Loucy (cell line): ENCODE measurements around the gene KRT82.

ENCODE experiments used
- H2AFZ ChIP-seq: fragments of 200-600 bp; sonication (generic); 2 replicates; pipeline ENCODE4 v1.6.0; 2016; ENCODE audit warnings: antibody characterized with exemption, mild to moderate bottlenecking, low read length, moderate library complexity
- H3F3A ChIP-seq: fragments of 200-600 bp; 2 replicates; pipeline ENCODE4 v1.6.0; 2016; ENCODE audit warnings: antibody characterized with exemption, low read depth, mild to moderate bottlenecking
- H3K27me3 ChIP-seq: fragments of 200-600 bp; sonication (generic); 2 replicates; pipeline ENCODE4 v1.6.1; 2014; ENCODE audit warnings: low read length, mild to moderate bottlenecking; ENCODE audit not compliant: insufficient read depth, poor library complexity, severe bottlenecking
- H3K36me3 ChIP-seq: fragments of 200-600 bp; sonication (generic); 2 replicates; pipeline ENCODE4 v1.6.1; 2016; ENCODE audit warnings: low read length; ENCODE audit not compliant: insufficient read depth
- H3K4me1 ChIP-seq: fragments of 200-600 bp; sonication (generic); 2 replicates; pipeline ENCODE4 v1.5.1; 2014; ENCODE audit warnings: low read length, mild to moderate bottlenecking; ENCODE audit not compliant: insufficient read depth, poor library complexity, severe bottlenecking
- H3K4me2 ChIP-seq: fragments of 200-600 bp; sonication (generic); 2 replicates; pipeline ENCODE4 v1.6.0; 2014; ENCODE audit warnings: antibody characterized with exemption, low read length, low read depth, mild to moderate bottlenecking; ENCODE audit not compliant: poor library complexity, severe bottlenecking
- H3K4me3 ChIP-seq: fragments of 200-600 bp; sonication (generic); 2 replicates; pipeline ENCODE4 v1.5.1; 2014; ENCODE audit warnings: low read length, mild to moderate bottlenecking, mixed read lengths; ENCODE audit not compliant: poor library complexity, severe bottlenecking
- H3K79me2 ChIP-seq: fragments of 200-600 bp; sonication (generic); 2 replicates; pipeline ENCODE4 v1.6.1; 2014; ENCODE audit warnings: low read length; ENCODE audit not compliant: insufficient read depth
- H3K9ac ChIP-seq: fragments of 200-600 bp; sonication (generic); 2 replicates; pipeline ENCODE4 v1.6.0; 2014; ENCODE audit warnings: mild to moderate bottlenecking, low read depth, low read length, moderate library complexity; ENCODE audit not compliant: poor library complexity, severe bottlenecking
- H3K9me2 ChIP-seq: fragments of 200-600 bp; sonication (generic); replicated peaks from 2 replicates; pipeline ENCODE4 v1.6.1; 2016; ENCODE audit warnings: low read depth, low read length, mixed read lengths
- H3K9me3 ChIP-seq: fragments of 200-600 bp; sonication (generic); 2 replicates; pipeline ENCODE4 v1.6.1; 2014; ENCODE audit warnings: mild to moderate bottlenecking, antibody characterized with exemption, low read length, low read depth; ENCODE audit not compliant: insufficient read depth
- H4K20me1 ChIP-seq: fragments of 200-600 bp; sonication (generic); 2 replicates; pipeline ENCODE4 v1.6.0; 2014; ENCODE audit warnings: antibody characterized with exemption, low read length, mild to moderate bottlenecking; ENCODE audit not compliant: insufficient read depth, poor library complexity, severe bottlenecking
- EZH2phosphoT487 ChIP-seq: fragments of 200-600 bp; IDR thresholded peaks from 2 replicates; pipeline ENCODE4 v1.6.1; 2018; ENCODE audit warnings: antibody characterized with exemption, mild to moderate bottlenecking, moderate library complexity, borderline replicate concordance
- TF ChIP-seq, protein P1 (sequence below): fragments of 200-600 bp; sonication (generic); conservative IDR thresholded peaks from 2 replicates; pipeline ENCODE4 v1.5.1; 2014; ENCODE audit warnings: mild to moderate bottlenecking, antibody characterized with exemption, low read length

Gene KRT82

DNA sequence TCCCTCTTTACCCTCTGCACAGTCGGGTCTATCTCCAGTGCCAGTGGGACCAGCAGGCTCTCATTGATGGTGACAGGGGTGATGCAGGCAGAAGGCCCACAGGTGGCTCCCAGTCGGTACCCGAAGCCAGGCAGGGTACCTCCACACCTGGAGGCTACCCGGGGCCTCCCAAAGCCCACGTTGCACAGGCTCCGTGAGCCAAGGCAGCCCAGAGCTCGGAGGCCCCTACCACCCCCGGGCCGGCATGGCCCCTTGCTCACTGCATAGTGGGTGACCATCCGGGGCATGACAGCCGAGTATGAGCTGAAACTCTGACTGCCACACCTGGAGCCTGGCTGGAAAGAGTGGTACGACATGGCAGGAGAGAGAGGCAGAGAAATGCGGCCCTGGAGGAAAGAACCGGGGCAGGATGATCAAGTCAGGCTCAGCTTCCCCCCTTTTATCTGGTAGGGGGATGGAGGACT, at the start of gene KRT82:
KRT82 (minus strand) TSS at position 414 of the 464 bp plus-strand sequence; CDS start at position 356, 58 bp downstream.
- TF ChIP-seq, protein P1, sequence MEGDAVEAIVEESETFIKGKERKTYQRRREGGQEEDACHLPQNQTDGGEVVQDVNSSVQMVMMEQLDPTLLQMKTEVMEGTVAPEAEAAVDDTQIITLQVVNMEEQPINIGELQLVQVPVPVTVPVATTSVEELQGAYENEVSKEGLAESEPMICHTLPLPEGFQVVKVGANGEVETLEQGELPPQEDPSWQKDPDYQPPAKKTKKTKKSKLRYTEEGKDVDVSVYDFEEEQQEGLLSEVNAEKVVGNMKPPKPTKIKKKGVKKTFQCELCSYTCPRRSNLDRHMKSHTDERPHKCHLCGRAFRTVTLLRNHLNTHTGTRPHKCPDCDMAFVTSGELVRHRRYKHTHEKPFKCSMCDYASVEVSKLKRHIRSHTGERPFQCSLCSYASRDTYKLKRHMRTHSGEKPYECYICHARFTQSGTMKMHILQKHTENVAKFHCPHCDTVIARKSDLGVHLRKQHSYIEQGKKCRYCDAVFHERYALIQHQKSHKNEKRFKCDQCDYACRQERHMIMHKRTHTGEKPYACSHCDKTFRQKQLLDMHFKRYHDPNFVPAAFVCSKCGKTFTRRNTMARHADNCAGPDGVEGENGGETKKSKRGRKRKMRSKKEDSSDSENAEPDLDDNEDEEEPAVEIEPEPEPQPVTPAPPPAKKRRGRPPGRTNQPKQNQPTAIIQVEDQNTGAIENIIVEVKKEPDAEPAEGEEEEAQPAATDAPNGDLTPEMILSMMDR = no peak
- TF ChIP-seq EZH2phosphoT487 = no peak
- Histone ChIP-seq H3K4me2 (no peak within 1 kb of the TSS), H3K4me3 (no peak within 1 kb of the TSS), H3K9me3 (no peaks in the 10 kb centered on the region), H3K9ac (no peak within 1 kb of the TSS), H3K9me2 (no peaks in the 10 kb centered on the region), H2AFZ (no peak within 1 kb of the TSS), H3F3A (no peaks in the 10 kb centered on the region), H3K79me2 (no peaks in the 10 kb centered on the region), H3K4me1 (no peaks in the 10 kb centered on the region), H4K20me1 (no peaks in the 10 kb centered on the region), H3K27me3 (no peaks in the 10 kb centered on the region), H3K36me3 (no peaks in the 10 kb centered on the region)

DNA sequence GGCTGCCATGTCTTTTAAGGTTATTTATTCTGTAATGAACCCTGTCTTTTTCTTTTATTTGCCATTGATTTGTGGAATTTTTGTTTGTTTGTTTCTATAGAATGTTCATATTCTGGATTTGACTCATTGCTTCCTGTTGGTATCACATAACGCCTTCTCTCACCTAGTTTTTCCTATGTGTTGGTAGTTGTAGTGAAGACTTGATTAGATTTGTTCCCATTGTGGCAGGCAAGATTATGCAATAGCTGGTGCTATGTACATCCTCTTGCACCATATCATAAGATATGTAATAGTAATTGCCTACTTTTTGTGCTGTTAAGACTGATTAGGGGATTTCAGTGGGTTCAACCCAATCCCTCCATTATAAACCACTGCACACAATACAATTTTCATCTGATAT, 49.7 kb upstream of the KRT82 start:
- no peak overlapping the region for H3K9ac ChIP-seq
- H3K9me3 ChIP-seq = no peaks in the 10 kb centered on the region
- H3K4me3 ChIP-seq = no peak overlapping the region
- H3K4me2 ChIP-seq = no peak overlapping the region
- no peaks in the 10 kb centered on the region for H3K36me3 ChIP-seq
- H3F3A ChIP-seq = no peaks in the 10 kb centered on the region
- TF ChIP-seq, protein P1 = no peak
- no peak for TF ChIP-seq EZH2phosphoT487
- H3K79me2 ChIP-seq = no peaks in the 10 kb centered on the region
- no peaks in the 10 kb centered on the region for H3K9me2 ChIP-seq
- no peaks in the 10 kb centered on the region for H3K27me3 ChIP-seq
- no peak overlapping the region for H2AFZ ChIP-seq
- H4K20me1 ChIP-seq = no peaks in the 10 kb centered on the region
- H3K4me1 ChIP-seq = no peaks in the 10 kb centered on the region

DNA sequence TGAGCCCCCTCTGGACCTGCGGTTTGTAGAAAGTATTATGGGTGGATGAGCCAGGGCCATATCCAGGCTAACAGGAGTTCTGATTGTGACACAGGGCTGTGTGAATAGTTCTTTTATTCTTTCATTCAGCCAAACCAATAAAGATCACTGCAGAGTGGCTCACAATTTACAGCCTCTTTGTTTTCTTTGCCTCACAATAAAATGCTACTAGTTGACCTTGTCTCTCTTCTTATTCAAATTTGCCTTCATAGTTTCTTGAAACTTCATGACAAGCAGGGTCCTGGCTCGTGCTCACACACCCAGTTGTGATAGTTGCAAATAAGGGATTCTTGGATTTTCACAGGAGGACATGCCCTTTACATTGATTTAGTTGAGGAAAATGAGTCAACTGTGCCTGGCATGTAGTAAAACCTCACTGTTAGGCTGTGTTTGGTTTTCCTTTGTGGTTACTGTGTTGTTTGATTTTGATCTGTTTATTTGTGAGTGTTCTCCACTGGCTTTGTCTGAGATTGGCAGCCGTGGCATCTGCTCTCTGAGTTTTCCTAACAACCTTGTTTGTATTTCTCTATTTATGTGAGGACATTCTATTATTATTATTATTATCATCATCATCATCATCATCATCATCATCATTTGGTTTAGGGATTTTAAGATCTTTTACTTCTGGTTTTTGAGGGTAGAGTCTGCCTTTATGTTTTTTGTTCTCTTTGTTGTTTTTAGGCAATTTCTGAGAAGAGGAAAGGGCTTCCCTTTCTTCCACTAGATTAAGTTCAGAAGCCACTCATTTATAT, 48.5 kb upstream of the KRT82 start:
- H3K4me3 ChIP-seq = no peak overlapping the region
- H3K27me3 ChIP-seq = no peaks in the 10 kb centered on the region
- H3K79me2 ChIP-seq = no peaks in the 10 kb centered on the region
- no peaks in the 10 kb centered on the region for H3F3A ChIP-seq
- H3K4me2 ChIP-seq = no peak overlapping the region
- no peak overlapping the region for H2AFZ ChIP-seq
- no peaks in the 10 kb centered on the region for H4K20me1 ChIP-seq
- H3K9me3 ChIP-seq = no peaks in the 10 kb centered on the region
- H3K9ac ChIP-seq = no peak overlapping the region
- TF ChIP-seq, protein P1 = no peak
- TF ChIP-seq EZH2phosphoT487 = no peak
- H3K36me3 ChIP-seq = no peaks in the 10 kb centered on the region
- H3K9me2 ChIP-seq = no peaks in the 10 kb centered on the region
- no peaks in the 10 kb centered on the region for H3K4me1 ChIP-seq
